ENCODE measurements around the gene RTN4.

RTN4 gene

GRCh38 chr2:54945391-54946219, 104.6 kb downstream of the RTN4 start:
- H3K4me2 ChIP-seq (ENCODE audit: insufficient read depth, low read length), result no peak overlapping the region
- no peak overlapping the region for H2AFZ ChIP-seq (ENCODE audit: low read depth, low read length)

GRCh38 chr2:54944724-54945326, 105.4 kb downstream of the RTN4 start:
- H3K27ac ChIP-seq (ENCODE audit: low read length), result no peak overlapping the region
- no peak for TF ChIP-seq EZH2 (IDR thresholded peaks at IDR 0.05; ENCODE audit: borderline replicate concordance, low read depth, low read length, severe bottlenecking)
- no peak overlapping the region for H3K4me2 ChIP-seq (ENCODE audit: insufficient read depth, low read length)
- H3K27me3 ChIP-seq (ENCODE audit: insufficient read depth, low read length, poor library complexity), result no peaks in the 10 kb centered on the region
- no peaks in the 10 kb centered on the region for H4K20me1 ChIP-seq (ENCODE audit: insufficient read depth, low read length)
- no peak overlapping the region for H3K4me3 ChIP-seq (ENCODE audit: low read depth in 1 of 2, low read length in 2 of 2)
- H2AFZ ChIP-seq (ENCODE audit: low read depth, low read length), result no peak overlapping the region
- no peak overlapping the region for H3K9ac ChIP-seq (ENCODE audit: low read depth, low read length)
- H3K36me3 ChIP-seq (ENCODE audit: insufficient read depth, low read length), result no peaks in the 10 kb centered on the region
- ATAC-seq (ENCODE audit: insufficient read depth, low read depth), result no peak
- H3K79me2 ChIP-seq (ENCODE audit: insufficient read depth, low read length), result no peaks in the 10 kb centered on the region
- no peaks in the 10 kb centered on the region for H3K9me3 ChIP-seq (ENCODE audit: insufficient read depth, low read length, severe bottlenecking)
- peaks cover 23% of the 10 kb centered on the region for H3K4me1 ChIP-seq (ENCODE audit: insufficient read depth, low read length)
- DNase-seq, result no peak

More at GRCh38 chr2:54945391-54946219, 104.6 kb downstream of the RTN4 start:
- TF ChIP-seq CTCF (IDR thresholded peaks at IDR 0.05; ENCODE audit: borderline replicate concordance, extremely low read depth, low read length, poor library complexity, severe bottlenecking), result no peak
- no peak for TF ChIP-seq EZH2 (IDR thresholded peaks at IDR 0.05; ENCODE audit: borderline replicate concordance, low read depth, low read length, severe bottlenecking)
- Histone ChIP-seq H3K9ac (ENCODE audit: low read depth, low read length) (no peak overlapping the region), H4K20me1 (ENCODE audit: insufficient read depth, low read length) (no peaks in the 10 kb centered on the region), H3K4me1 (ENCODE audit: insufficient read depth, low read length) (peaks cover 23% of the 10 kb centered on the region), H3K79me2 (ENCODE audit: insufficient read depth, low read length) (no peaks in the 10 kb centered on the region), H3K27me3 (ENCODE audit: insufficient read depth, low read length, poor library complexity) (no peaks in the 10 kb centered on the region), H3K9me3 (ENCODE audit: insufficient read depth, low read length, severe bottlenecking) (no peaks in the 10 kb centered on the region), H3K4me3 (ENCODE audit: low read depth in 1 of 2, low read length in 2 of 2) (no peak overlapping the region), H3K27ac (ENCODE audit: low read length) (no peak overlapping the region), H3K36me3 (ENCODE audit: insufficient read depth, low read length) (no peaks in the 10 kb centered on the region)
- ATAC-seq (ENCODE audit: insufficient read depth, low read depth), result no peak
- DNase-seq, result no peak

- TF ChIP-seq EZH2 (IDR thresholded peaks at IDR 0.05; ENCODE audit: borderline replicate concordance, low read depth, low read length, severe bottlenecking), result no peak
- TF ChIP-seq CTCF (IDR thresholded peaks at IDR 0.05; ENCODE audit: borderline replicate concordance, extremely low read depth, low read length, poor library complexity, severe bottlenecking), result no peak
- peak; percentile 99 for ATAC-seq (ENCODE audit: insufficient read depth, low read depth)
- Histone ChIP-seq H3K9me3 (ENCODE audit: insufficient read depth, low read length, severe bottlenecking) (peaks cover 6% of the 10 kb centered on the region), H3K4me1 (ENCODE audit: insufficient read depth, low read length) (peaks cover 23% of the 10 kb centered on the region), H3K27me3 (ENCODE audit: insufficient read depth, low read length, poor library complexity) (no peaks in the 10 kb centered on the region), H3K79me2 (ENCODE audit: insufficient read depth, low read length) (no peaks in the 10 kb centered on the region), H3K27ac (ENCODE audit: low read length) (peak overlapping the region; percentile 47), H2AFZ (ENCODE audit: low read depth, low read length) (peak overlapping the region; percentile 52), H3K9ac (ENCODE audit: low read depth, low read length) (no peak overlapping the region), H3K4me2 (ENCODE audit: insufficient read depth, low read length) (peak overlapping the region; percentile 45), H3K36me3 (ENCODE audit: insufficient read depth, low read length) (no peaks in the 10 kb centered on the region), H3K4me3 (ENCODE audit: low read depth in 1 of 2, low read length in 2 of 2) (peak overlapping the region in 1 of 2 experiments; percentile 12; a peak in 1 of 4 replicates), H4K20me1 (ENCODE audit: insufficient read depth, low read length) (no peaks in the 10 kb centered on the region)
- DNase-seq, result peak; percentile 85
Observed at GRCh38 chr2:54942373-54942772, 107.9 kb downstream of the RTN4 start.
